ENCODE measurements around the gene HTR2B. TPM values are rescaled to one million over a fixed set of nuclear protein-coding genes. Genes with fewer than 3 reads are reported as not detected.
"Not testable (repeated sequence)": the region's sequence is repeated elsewhere in the genome, so short reads cannot be mapped to it uniquely, and the experiment has no call there.

HTR2B gene
- total RNA-seq, 4 donors from 2014 or later: 0.40 to 2.2 TPM; not detected in 2

- Histone ChIP-seq H3K4me3 (no peak overlapping the region), H3K27ac (peak overlapping the region in 1 of 4 donors; percentile 9), H3K36me3 (peaks cover 0 to 18% (median 0%) of the 10 kb centered on the region in 3 donors), H3K27me3 (no peaks in the 10 kb centered on the region), H3K4me1 (peaks cover 0 to 14% (median 0%) of the 10 kb centered on the region in 4 donors), H3K9me3 (peaks cover 0 to 10% (median 3%) of the 10 kb centered on the region in 4 donors)
- peak; percentile 55 to 92 (median 86) for TF ChIP-seq CTCF (IDR thresholded peaks at IDR 0.05)
- no peak for TF ChIP-seq POLR2A (IDR thresholded peaks at IDR 0.05)
- DNase-seq: peak in 2 of 3 donors; percentile 38 to 85
These were observed 20.6 kb downstream of the HTR2B start for GRCh38 chr2:231104115-231104713.

GRCh38 chr2:231102772-231103171 lies 22.1 kb downstream of the HTR2B start:
- Histone ChIP-seq H3K4me3 (no peak overlapping the region), H3K36me3 (peaks cover 0 to 12% (median 0%) of the 10 kb centered on the region in 3 donors), H3K9me3 (peaks cover 0 to 10% (median 5%) of the 10 kb centered on the region in 4 donors), H3K4me1 (peaks cover 0 to 14% (median 0%) of the 10 kb centered on the region in 4 donors), H3K27ac (no peak overlapping the region), H3K27me3 (no peaks in the 10 kb centered on the region)
- no peak for TF ChIP-seq CTCF (IDR thresholded peaks at IDR 0.05)
- TF ChIP-seq POLR2A (IDR thresholded peaks at IDR 0.05): no peak
- DNase-seq: no peak

- Histone ChIP-seq H3K27ac (peak overlapping the region in 2 of 4 donors; percentile 39 to 61), H3K9me3 (peaks cover 0 to 10% (median 5%) of the 10 kb centered on the region in 4 donors), H3K27me3 (no peaks in the 10 kb centered on the region), H3K4me1 (peaks cover 0 to 14% (median 0%) of the 10 kb centered on the region in 4 donors), H3K4me3 (no peak overlapping the region), H3K36me3 (peaks cover 0 to 28% (median 0%) of the 10 kb centered on the region in 3 donors)
- no peak for DNase-seq
- no peak for TF ChIP-seq CTCF (IDR thresholded peaks at IDR 0.05)
- TF ChIP-seq POLR2A (IDR thresholded peaks at IDR 0.05): no peak
These were observed 23.9 kb downstream of the HTR2B start for GRCh38 chr2:231100990-231101389.

DNA sequence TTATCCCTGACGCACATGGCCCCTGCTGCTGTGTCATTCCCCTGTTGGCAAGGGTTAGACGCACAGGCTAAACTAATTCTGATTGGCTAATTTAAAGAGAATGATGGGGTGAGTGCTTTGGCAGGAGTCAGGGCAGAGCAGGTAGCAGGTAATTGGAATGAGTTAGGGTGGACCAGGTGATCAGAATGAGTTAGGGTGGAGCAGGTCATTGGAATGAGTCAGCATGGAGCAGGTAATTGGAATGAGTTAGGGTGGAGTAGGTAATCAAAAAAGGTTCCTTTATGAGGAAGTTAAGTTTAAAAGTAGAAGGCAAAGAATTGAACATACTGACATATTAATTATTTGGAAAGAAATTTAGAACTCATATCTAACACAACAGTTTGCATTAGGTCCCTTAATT lies 24.5 kb downstream of the HTR2B start:
- H3K9me3 ChIP-seq: not testable (repeated sequence)
- peaks cover 0 to 20% (median 0%) of the 10 kb centered on the region in 4 donors for H3K4me1 ChIP-seq
- peak in 1 of 3 donors; percentile 53 for DNase-seq

DNA sequence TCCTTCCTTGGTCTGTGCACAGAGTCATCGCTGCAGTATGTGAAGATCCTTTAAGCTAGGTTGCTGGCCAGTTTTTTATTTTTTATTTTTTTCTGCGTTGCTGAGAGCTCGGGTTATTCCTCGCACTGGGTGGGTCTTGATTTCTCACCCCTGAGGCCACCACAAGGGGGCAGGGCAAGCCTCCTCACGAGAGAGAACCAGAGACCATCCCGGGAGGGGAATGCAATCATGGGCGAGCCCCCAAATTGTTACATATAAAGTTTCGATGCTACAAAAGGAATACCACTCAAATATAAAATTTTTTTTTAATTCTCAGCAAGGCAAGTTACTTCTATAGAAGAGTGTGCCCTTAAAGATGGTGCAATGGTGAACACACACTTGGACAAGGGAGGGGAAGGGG lies 24.9 kb downstream of the HTR2B start:
- peaks cover 0 to 32% (median 0%) of the 10 kb centered on the region in 3 donors for H3K36me3 ChIP-seq
- no peak overlapping the region for H3K4me3 ChIP-seq
- H3K27me3 ChIP-seq: no peaks in the 10 kb centered on the region
- peak overlapping the region in 1 of 4 donors; percentile 61 for H3K27ac ChIP-seq
- TF ChIP-seq CTCF (IDR thresholded peaks at IDR 0.05) (peak in 1 of 6 experiments; percentile 4), POLR2A (IDR thresholded peaks at IDR 0.05) (no peak)
- no peak for DNase-seq
- peaks cover 0 to 10% (median 5%) of the 10 kb centered on the region in 4 donors for H3K9me3 ChIP-seq
- peaks cover 0 to 23% (median 0%) of the 10 kb centered on the region in 4 donors for H3K4me1 ChIP-seq

More for the DNA sequence above, 24.5 kb downstream of the HTR2B start:
- Histone ChIP-seq H3K36me3 (peaks cover 0 to 32% (median 0%) of the 10 kb centered on the region in 3 donors), H3K27ac (peak overlapping the region in 2 of 4 donors; percentile 39 to 61)
- H3K4me3 ChIP-seq, H3K27me3 ChIP-seq: not testable (repeated sequence)

GRCh38 chr2:231094736-231095346 lies 30.0 kb downstream of the HTR2B start:
- no peak for DNase-seq
- peak overlapping the region in 2 of 4 donors; percentile 28 to 65 for H3K27ac ChIP-seq
- TF ChIP-seq POLR2A (IDR thresholded peaks at IDR 0.05): no peak
- TF ChIP-seq CTCF (IDR thresholded peaks at IDR 0.05): no peak

More at GRCh38 chr2:231094736-231095346, 30.0 kb downstream of the HTR2B start:
- peaks cover 0 to 9% (median 3%) of the 10 kb centered on the region in 4 donors for H3K9me3 ChIP-seq
- no peak overlapping the region for H3K4me3 ChIP-seq
- H3K4me1 ChIP-seq: peaks cover 0 to 21% (median 2%) of the 10 kb centered on the region in 4 donors
- H3K36me3 ChIP-seq: peaks cover 0 to 34% (median 0%) of the 10 kb centered on the region in 3 donors
- H3K27me3 ChIP-seq: no peaks in the 10 kb centered on the region

All from Peyer's patch (tissue), 4 donors.